PC-3 (cell line): ENCODE data around the gene MOV10.

Experiments
- CTCF ChIP-seq: fragments of 300-600 bp; sonication (generic); conservative IDR thresholded peaks from 2 replicates; pipeline ENCODE4 v1.5.1; 2017; ENCODE audit warnings: antibody characterized with exemption, low read depth, mild to moderate bottlenecking, low read length
- EZH2 ChIP-seq: fragments of 300-600 bp; sonication (generic); IDR thresholded peaks from one replicate; pipeline ENCODE4 v1.6.1; 2017; ENCODE audit warnings: antibody characterized with exemption, mild to moderate bottlenecking, low read length; ENCODE audit not compliant: unreplicated experiment

- TF ChIP-seq CTCF = no peak
- no peak for TF ChIP-seq EZH2
Measured at GRCh38 chr1:112686417-112686816, 12.0 kb downstream of the MOV10 start.
